ENCODE measurements around the gene SMIM31. TPM values are rescaled to one million over a fixed set of nuclear protein-coding genes. Genes with fewer than 3 reads are reported as not detected.

The SMIM31 gene
- total RNA-seq, 1 experiment from 2014 or later, result not detected

DNA sequence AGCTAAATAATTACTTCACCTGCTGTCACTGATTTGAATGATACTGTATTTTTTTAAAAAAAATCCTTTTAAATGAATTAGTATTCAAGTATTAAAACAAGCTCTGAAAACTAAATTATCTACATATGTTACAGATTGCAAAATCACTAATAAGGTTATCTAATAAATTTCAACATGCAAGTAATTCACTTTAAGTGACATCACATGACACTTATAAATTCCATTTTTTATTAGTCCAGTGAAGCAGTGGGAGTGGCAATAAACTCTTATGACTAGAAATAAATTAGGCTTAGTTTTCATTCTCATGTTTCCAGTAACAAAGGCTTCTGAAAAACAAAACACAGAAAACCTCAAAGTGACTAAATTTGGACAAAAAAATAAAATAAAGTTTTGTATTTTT lies 36.3 kb downstream of the SMIM31 start:
- ChIA-PET CTCF (interaction anchor here (1.0 kb wide), 1 partner anchor 159 kb away, joined by 3 read pairs; no protein-coding TSS in a partner anchor), POLR2A (no interaction called here), RAD21 (ENCODE audit: low non-redundant PET in 1 of 2, low total read pairs in 2 of 2, uncharacterized antibody in 2 of 2, unreplicated experiment in 2 of 2) (no interaction called here)
- Histone ChIP-seq H3K4me2 (ENCODE audit: low read length) (no peak overlapping the region), H3K79me2 (ENCODE audit: insufficient read depth, low read length) (no peaks in the 10 kb centered on the region), H3K9ac (ENCODE audit: low read length) (no peak overlapping the region), H3K27me3 (ENCODE audit: insufficient read depth, low read length) (no peaks in the 10 kb centered on the region), H2AFZ (ENCODE audit: low read depth, low read length, poor library complexity, severe bottlenecking) (no peak overlapping the region), H4K20me1 (ENCODE audit: insufficient read depth) (no peaks in the 10 kb centered on the region), H3K36me3 (ENCODE audit: control insufficient read depth in 1 of 2, insufficient read depth in 2 of 2, low read length in 2 of 2) (no peaks in the 10 kb centered on the region), H3K4me3 (replicated peaks in 1 of 2; ENCODE audit: low read depth in 1 of 2, low read length in 2 of 2) (no peak overlapping the region), H3K9me2 (ENCODE audit: insufficient read depth) (no peaks in the 10 kb centered on the region), H3K4me1 (ENCODE audit: control insufficient read depth in 1 of 2, insufficient read depth in 2 of 2, low read length in 2 of 2) (no peaks in the 10 kb centered on the region), H3K27ac (ENCODE audit: low read depth, low read length) (no peak overlapping the region), H3K9me3 (ENCODE audit: control insufficient read depth in 1 of 2, insufficient read depth in 1 of 2, low read depth in 1 of 2, low read length in 2 of 2) (no peaks in the 10 kb centered on the region)
- ATAC-seq (no peak), DNase-seq (ENCODE audit: low read depth, low spot score) (no peak)
- BruUV-seq (replicated peaks), result no TSS peak
- intact Hi-C loops (cut with micrococcal nuclease), result no loop called here
- TF ChIP-seq, protein P1, sequence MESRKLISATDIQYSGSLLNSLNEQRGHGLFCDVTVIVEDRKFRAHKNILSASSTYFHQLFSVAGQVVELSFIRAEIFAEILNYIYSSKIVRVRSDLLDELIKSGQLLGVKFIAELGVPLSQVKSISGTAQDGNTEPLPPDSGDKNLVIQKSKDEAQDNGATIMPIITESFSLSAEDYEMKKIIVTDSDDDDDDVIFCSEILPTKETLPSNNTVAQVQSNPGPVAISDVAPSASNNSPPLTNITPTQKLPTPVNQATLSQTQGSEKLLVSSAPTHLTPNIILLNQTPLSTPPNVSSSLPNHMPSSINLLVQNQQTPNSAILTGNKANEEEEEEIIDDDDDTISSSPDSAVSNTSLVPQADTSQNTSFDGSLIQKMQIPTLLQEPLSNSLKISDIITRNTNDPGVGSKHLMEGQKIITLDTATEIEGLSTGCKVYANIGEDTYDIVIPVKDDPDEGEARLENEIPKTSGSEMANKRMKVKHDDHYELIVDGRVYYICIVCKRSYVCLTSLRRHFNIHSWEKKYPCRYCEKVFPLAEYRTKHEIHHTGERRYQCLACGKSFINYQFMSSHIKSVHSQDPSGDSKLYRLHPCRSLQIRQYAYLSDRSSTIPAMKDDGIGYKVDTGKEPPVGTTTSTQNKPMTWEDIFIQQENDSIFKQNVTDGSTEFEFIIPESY (IDR thresholded peaks at IDR 0.05; ENCODE audit: extremely low read depth, insufficient replicate concordance, low read length), result no peak
- TF ChIP-seq JUND (IDR thresholded peaks at IDR 0.05), result no peak
- TF ChIP-seq, protein P2, sequence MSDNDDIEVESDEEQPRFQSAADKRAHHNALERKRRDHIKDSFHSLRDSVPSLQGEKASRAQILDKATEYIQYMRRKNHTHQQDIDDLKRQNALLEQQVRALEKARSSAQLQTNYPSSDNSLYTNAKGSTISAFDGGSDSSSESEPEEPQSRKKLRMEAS (IDR thresholded peaks at IDR 0.05), result no peak
- TF ChIP-seq, protein P3, sequence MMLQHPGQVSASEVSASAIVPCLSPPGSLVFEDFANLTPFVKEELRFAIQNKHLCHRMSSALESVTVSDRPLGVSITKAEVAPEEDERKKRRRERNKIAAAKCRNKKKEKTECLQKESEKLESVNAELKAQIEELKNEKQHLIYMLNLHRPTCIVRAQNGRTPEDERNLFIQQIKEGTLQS (IDR thresholded peaks at IDR 0.05), result no peak
- TF ChIP-seq RAD21 (IDR thresholded peaks at IDR 0.05; ENCODE audit: low read depth), result no peak
- TF ChIP-seq FOSL1 (IDR thresholded peaks at IDR 0.05; ENCODE audit: low read depth), result no peak
- no peak for TF ChIP-seq CEBPB (IDR thresholded peaks at IDR 0.05; ENCODE audit: low read depth)
- TF ChIP-seq, protein P4, sequence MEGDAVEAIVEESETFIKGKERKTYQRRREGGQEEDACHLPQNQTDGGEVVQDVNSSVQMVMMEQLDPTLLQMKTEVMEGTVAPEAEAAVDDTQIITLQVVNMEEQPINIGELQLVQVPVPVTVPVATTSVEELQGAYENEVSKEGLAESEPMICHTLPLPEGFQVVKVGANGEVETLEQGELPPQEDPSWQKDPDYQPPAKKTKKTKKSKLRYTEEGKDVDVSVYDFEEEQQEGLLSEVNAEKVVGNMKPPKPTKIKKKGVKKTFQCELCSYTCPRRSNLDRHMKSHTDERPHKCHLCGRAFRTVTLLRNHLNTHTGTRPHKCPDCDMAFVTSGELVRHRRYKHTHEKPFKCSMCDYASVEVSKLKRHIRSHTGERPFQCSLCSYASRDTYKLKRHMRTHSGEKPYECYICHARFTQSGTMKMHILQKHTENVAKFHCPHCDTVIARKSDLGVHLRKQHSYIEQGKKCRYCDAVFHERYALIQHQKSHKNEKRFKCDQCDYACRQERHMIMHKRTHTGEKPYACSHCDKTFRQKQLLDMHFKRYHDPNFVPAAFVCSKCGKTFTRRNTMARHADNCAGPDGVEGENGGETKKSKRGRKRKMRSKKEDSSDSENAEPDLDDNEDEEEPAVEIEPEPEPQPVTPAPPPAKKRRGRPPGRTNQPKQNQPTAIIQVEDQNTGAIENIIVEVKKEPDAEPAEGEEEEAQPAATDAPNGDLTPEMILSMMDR (IDR thresholded peaks at IDR 0.05 in 2 of 3, conservative IDR thresholded peaks at IDR 0.05 in 1 of 3; ENCODE audit: borderline replicate concordance in 1 of 3, insufficient read depth in 1 of 3, low read depth in 2 of 3, low read length in 2 of 3), result no peak
- no peak for TF ChIP-seq YY1 (IDR thresholded peaks at IDR 0.05; ENCODE audit: extremely low read depth, insufficient replicate concordance, low read depth, low read length)

All from HCT116 (cell line).